NCI-H1105 (cell line): ENCODE measurements around the gene ADAM15.

Source experiments
- DNase-seq: peaks from one replicate; lab custom pipeline; 2025; lab: John Stamatoyannopoulos, UW

The ADAM15 gene

DNA sequence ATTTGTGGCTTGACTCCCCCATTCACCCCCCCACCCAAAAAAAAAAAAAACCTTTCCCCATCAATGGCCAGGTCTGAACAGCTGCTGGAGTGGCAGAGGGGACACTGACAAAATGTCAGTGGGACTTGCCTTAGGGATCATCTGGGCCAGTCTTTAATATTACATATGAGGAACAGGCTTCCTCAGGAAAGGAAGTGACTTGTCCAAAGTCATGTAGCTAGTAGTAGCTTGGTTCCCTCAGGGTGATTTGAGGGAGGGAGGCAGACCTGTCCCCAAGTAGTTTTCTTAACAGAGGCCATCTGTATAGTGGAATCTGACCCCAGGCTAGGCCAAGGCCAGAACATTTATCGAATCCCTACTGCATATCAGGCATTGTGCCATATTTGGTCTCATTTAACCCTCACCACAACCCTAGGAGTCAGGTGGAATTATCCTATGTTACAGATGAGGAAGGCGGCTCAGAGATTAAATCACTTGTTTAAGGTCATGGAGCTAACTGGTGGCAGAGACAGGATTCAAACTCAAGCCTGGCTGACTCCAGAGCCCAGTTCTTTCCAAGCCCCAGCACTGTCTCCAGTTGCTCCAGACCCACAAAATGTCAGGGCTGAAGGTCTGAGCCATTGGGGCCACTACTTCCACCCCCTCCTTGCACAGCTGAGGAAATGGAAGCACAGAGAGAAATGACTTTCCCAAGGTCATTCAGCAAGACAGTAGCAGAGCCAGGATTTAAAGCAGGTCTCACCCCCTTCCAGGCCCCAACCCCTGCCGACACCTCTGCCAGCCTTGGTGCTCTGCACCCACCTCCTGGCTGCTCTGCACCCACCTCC, 38.1 kb upstream of the ADAM15 start:
- DNase-seq = no peak

DNA sequence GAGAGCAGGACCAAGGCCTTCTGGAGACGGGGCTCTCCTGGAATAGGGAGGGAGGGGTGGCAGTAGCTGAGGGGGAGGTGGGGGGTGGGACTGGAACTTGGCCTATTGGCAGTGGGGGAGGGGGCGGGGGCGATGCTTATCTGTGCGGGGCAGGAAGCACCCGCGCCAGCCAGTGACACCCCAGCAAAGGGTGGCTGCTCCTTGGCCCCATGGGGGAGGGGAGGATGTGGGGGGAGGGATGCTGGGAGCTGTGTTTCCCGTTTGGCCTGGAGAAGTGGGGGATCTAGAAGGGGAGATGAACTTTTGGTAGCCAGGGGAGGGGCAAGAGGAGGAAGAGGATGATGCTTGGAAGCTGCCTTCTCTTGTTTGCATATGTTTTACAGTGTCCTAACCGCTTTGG, 37.5 kb upstream of the ADAM15 start:
- no peak for DNase-seq

DNA sequence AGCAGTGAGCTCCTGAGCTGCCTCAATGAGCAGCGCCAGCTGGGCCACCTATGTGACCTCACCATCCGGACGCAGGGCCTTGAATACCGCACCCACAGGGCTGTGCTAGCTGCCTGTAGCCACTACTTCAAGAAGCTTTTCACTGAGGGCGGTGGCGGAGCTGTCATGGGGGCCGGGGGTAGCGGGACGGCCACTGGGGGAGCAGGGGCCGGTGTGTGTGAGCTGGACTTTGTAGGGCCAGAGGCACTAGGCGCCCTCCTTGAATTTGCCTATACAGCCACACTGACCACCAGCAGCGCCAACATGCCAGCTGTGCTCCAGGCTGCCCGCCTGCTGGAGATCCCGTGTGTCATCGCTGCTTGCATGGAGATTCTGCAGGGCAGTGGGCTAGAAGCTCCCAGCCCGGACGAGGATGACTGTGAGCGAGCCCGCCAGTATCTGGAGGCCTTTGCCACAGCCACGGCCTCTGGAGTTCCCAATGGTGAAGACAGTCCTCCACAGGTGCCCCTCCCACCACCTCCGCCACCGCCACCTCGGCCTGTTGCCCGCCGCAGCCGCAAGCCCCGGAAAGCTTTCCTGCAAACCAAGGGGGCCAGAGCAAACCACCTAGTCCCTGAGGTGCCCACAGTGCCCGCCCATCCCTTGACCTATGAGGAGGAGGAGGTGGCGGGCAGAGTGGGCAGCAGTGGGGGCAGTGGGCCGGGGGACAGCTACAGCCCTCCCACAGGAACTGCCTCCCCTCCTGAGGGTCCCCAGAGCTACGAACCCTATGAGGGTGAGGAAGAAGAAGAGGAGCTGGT, 36.2 kb upstream of the ADAM15 start:
- no peak for DNase-seq

DNA sequence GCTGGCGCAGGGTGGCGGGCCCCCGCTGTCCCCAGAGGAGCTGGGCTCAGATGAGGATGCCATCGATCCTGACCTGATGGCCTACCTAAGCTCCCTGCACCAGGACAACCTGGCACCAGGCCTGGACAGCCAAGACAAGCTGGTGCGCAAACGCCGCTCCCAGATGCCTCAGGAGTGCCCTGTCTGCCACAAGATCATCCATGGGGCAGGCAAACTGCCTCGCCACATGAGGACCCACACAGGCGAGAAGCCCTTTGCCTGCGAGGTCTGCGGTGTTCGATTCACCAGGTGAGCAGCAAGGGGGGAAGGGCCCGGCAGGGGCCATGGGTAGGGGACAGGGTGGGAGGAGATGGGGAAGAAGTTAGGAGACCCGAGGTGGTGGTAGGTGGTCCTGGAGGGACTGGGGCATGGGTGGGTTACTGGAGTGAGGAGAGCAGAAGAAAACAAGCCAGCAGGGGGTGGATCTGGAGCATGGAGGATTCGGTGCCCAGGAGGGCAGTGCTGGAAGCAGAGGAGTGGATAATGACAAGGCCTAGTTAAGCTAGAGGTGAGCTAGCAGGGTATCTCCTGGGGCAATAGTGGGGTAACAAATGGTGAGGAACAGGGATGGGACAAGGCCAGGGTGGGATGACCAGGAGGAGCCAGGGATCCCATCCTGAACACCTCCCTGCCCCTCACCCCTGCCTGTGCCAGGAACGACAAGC, 35.4 kb upstream of the ADAM15 start:
- DNase-seq = no peak

DNA sequence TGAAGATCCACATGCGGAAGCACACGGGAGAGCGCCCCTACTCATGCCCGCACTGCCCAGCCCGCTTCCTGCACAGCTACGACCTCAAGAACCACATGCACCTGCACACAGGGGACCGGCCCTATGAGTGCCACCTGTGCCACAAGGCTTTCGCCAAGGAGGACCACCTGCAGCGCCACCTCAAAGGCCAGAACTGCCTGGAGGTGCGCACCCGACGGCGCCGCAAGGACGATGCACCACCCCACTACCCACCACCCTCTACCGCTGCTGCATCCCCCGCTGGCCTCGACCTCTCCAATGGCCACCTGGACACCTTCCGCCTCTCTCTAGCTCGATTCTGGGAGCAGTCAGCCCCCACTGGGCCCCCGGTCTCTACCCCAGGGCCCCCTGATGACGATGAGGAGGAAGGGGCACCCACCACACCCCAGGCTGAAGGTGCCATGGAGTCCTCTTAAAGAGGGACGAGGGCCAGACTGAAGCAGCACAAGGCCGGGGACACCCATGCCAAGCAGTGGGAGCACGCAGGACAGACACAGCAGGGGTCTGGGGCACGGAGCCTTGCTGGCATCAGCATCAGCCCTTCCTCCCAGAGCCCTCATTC, 34.8 kb upstream of the ADAM15 start:
- DNase-seq = no peak

DNA sequence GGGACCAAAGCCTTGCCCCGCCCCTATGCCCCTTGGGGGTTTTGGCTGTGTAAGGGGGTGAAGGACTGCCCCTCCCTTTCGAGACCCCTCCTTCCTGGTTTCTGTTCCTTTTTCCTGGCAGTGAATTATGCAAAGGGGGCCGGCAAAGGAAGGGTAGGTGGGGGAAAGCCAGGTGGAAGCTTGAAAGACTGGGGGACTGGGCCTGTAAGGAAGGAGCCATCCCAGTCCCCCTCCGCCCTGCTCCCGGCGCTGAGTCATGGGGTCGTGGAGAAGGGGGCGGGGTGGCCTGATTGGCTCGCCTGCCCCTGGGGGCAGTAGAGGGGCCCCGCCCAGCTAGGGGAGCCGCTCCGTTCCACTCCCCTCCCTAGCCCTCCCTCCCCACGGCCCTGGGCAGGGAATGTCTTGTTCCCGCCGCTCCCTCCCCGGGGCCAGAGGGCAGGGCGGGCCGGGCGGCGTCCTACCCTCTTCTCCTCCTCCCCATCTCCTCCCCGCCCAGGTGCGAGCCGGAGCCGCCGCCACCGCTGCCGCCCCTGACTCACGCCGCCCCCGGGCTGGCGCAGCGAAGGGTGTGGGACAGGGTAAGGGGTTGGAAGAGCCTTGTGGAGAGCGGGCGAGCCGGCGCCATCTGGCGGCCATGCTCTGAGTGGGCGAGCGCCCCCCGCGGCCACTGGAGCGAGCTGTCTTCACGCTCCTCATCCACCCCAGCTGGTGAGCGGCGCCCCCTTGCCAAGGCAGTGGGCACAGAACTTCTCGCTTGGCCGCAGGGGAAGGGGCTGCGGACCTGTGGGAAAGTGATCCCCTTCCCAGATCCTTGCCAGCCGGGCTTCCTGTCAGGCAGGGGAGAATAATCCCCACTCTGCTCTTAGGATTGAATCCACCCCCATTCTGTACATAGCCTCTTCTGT, 33.8 kb upstream of the ADAM15 start:
- DNase-seq = peak; percentile 69

DNA sequence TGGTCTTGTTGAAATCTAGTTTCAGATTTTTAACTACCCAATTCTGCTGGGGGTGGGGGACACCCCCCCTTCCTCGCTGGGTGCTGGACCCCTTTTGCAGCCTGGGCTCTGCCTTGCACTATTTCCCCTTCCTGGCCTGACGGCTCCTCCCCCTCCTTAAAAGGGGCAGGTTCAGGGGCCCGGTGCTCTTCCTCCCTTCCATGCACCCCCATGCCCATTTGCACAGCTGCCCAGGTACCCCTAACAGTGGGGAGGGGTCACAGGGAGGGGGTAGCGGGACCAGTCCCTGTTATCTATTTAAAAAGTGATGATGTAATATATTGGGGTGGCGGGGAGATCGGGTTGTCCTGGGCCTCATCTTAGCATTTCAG, 33.2 kb upstream of the ADAM15 start:
- DNase-seq = no peak

DNA sequence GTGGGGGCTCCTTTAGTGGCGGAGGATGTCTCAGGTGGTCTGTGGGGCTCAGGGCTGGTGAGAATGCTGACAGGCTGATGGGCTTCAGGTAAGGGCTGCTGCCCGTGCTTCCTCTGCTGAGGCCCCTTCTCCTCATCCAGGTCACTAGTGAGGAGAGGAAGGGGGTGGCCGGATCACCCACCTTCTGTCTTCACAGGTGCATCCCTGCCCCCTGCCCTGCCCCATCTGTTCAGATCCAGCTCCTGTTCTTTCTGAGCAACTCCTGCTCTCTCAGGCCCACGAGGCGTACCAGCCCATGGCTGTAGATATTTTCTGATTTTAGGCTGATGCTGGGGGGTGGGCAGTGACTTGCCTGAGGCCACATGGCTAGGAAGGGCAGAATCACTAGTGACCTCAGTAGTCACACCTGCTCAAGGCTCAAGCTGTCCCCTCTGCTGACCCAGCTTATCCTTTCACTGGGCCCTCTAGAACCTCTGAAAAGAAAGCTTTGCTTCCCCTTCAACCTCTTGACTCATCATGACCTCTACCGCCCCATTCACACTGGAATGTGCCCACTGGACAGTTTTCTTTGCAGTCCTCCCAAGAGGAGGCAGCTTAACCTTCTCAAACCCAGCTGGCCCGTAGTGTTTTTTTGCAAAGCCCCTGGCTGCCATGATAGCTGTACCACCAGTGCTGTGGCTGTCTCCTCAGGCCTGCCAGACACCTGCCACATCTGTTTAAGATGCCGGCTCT, 32.3 kb upstream of the ADAM15 start:
- DNase-seq = no peak

DNA sequence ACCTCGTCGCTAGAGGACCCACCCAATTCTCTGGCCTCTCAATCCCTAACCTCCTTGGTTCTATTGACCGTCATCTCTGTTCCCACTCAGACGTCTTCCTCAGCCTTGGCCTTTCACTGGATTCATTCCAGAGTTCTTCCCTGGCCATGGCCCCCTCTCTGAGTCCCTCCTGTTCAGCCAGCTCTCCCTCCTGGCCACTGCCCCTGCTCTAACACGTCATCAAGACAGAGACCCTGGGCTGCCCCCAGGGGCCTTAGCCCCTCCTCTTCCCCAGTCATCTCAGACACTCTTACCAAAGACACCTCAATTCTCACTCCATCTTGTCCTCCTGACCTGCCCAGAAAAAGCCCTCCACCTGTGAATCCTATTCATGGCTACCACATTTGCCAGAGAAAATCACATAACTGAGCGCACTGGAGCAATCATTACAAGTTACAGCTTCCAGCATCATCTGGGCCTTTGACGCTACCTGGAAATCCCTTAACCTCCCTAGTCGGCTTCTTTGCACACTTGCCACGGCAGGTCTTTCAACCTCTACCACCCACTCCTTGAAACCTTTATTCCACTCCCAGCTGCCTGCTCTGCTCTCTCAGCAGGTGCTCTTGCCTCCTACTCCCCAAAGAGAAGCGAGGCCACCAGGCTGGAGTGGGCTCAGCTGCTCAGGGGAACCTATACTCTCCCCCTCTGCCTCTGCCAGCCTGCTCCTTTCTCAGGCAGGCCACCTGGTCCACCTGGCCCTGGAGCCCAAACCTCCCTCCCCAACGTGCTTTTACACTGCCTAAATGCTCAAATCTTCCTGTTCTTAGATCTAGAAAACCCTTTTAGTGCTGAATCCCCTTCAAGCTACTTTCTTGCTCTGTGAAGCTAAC, 31.5 kb upstream of the ADAM15 start:
- no peak for DNase-seq

DNA sequence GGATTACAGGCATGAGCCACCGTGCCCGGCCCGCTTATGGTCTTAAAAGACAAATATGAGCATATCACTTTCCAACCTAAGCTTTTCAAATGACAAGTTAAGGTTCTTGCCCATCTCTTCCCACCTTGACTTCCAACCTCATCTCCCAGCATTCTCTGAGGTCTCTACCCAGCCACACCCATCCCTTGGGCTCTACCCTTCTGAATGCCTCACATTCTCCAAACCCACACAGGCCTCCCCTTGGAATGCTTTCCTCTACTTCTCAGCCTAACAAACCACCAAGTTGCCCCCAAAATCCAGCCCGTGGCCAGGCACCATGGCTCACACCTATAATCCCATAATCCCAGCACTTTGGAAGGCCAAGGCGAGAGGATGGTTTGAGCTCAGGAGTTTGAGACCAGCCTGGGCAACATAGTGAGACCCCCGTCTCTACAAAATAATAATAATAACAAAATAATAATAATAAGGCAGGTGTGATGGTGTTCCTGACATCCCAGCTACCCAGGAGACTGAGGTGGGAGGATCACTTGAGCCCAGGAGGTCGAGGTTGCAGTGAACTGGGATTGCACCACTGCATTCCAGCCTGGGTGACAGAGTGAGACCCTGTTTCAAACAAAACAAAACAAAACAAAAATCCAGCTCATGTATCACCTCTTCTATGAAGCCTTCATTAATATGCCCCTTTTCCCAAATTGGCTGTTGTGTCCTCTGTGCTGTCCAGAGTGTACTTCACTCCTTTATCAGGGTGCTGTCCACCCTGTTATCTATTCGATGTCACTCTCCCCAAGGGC, 28.8 kb upstream of the ADAM15 start:
- no peak for DNase-seq

DNA sequence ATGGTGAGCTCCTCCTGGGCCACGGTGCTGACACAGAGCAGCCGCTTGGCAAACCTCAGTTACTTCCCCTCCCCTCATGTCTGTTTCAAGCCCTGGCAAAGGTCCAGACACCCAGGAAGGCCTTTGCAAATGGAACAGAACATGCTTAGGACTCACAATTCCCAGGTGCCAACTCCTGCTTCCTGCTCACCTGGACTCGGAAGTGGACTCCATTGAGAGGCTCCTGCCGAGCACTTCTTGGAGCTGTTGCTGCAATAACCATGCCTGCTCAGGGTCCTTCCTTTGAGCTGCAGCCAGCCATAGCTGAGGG, 28.2 kb upstream of the ADAM15 start:
- DNase-seq = no peak

DNA sequence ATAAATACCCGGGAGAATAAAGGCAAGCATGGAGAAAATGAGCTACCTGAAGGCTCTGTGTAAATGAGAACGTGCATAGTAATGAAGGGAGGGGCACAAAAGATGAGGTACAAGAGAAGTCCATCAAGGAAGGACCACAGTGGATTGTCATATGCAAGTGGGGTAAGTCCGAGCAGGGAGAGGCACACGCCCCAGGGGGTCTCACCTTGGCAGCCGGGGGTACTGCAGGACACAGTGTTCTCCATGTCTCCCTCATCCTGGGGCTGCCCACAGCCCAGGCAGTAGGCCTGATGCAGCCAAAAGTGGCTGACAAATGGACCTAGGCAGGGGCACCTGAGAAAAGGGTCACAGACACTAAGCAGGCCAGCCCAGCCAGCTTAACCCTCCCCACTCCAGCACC, 27.5 kb upstream of the ADAM15 start:
- no peak for DNase-seq

DNA sequence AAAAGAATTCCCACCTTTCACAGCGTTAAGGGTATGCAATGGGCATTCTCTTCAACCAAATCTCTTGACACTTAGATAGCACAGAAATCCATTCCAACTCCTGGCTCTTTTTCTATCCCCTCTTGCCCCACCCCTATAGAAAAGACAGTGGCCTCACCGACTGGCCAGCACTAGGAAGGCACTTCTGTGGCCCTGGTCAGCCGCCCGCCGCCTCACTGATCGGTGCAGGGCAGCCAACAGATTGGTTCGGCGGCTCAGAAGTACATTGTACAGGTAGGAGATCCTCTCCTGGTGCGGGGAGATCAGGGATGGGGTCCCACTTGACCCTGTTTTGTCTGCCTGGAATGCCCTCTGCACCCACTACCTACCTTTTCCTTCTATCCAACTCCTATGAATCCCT, 26.8 kb upstream of the ADAM15 start:
- no peak for DNase-seq

DNA sequence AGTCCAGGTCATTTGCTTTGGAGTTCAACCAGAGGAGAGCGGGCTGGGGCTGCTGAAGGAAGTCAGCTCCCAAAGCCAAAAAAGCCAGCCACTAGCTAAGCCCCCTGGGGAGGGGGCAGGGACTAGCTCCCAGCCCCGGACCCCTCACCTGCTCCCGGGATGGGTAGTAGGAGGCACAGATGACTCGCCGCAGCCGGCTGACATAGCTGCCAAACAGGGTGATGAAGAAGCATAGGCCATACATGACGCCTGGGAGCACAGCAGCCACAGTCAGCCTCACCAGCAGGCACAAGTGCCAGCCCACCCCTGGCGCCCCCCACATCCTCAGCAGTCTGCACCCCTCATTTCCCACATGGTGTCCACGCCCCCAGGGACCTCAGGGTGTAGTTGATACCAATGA, 25.0 kb upstream of the ADAM15 start:
- DNase-seq = no peak

DNA sequence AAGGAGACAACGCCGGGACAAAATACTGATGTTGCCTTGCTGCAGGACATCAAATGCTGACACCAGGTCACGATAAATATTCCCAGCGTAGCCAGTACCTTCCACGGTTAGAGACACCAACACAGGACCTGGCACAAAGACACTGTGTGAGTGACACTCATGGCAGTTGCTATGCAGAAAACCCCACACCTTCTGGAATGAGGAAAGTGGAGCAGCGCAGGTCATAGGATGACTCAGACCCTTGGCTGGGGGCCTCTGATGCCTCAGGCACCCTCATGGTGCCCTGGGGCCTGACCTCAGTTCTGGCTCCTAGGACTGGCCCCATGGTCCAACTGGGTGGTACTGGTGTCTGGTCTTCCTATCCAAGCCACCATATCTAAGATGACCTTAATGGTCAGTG, 24.5 kb upstream of the ADAM15 start:
- DNase-seq = no peak

DNA sequence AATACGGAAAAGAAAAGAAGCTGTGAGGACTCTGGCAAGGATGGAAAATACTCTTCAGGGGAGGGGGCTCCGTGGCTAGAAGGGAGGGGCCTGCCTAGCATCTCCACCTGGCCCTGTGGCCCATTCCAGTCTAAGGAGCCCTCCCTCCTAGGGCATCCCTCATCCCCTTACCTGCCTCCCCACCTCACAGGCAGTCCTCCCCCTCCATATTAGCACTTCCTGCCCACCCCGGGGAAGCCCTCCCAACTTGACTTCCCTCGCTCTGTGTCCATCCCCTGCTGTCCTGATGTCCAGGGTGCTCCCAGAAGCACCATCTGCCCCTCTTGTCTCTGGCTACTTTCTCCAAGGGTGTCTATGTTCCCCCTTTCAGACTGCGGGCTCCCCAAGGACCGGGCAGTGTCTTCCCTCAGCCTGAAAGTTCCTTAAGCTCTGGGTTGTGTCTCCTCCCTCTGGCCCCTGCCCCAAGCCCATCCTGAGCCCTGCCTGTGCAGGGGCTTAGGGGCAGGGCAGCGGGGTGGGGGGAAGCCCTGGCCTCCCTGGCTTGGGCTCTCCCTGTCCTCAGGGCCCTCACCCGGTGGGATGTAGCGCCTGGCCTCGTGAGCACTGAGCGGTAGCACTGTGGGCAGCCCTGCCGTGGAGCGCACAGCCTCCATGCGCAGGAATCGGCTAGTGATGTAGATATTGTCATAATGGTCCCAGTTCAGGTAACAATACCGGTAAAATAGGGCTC, 21.4 kb upstream of the ADAM15 start:
- DNase-seq = no peak

DNA sequence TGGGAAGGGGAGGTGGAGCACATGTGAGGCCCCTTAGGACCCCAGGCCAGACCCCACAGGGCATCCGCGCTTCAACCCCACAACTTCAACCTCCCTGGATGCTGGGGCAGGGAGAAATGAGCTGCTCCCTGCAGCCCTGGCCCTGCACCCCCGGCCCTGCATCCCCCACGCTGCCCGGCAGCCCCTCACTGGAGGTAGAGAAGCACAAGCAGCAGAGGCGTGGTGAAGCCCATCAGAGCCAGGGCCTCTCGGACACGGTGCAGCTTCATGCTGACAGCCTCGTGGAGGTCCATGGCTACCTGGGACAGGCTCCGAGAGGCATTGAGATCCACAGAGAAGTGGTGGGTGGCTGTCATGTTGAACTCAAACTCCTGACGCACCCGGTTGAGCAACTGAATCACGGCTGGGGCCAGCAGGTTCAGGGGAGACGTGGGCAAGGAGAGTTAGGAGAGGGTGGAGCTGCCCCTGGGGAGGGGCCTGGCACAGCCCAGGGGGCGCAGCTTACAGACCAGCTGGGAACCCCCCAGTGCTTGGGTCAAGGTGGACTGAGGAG, 20.8 kb upstream of the ADAM15 start:
- no peak for DNase-seq

DNA sequence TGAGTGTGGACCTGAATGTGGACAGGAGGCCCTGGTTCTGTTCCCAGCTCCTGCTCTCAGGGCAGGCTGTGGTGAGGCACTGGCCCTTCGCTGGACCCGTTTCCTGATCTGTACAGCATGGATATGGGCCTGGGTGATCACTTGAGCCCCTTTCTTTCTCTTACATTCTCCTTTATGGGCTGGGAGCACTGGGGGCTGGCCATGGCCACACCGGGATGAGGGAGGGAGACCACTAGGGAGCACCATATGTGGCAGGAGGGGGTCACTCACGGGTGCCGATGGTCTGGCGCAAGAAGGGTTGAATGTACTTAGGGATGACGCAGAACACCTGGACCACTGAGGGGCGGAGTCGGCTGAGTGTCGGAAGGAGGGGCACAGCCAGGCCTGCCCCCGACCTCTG, 20.2 kb upstream of the ADAM15 start:
- no peak for DNase-seq
